Peyer's patch (tissue), 4 donors: ENCODE measurements around the gene ST8SIA5. TPM values are rescaled to one million over a fixed set of nuclear protein-coding genes. Genes with fewer than 3 reads are reported as not detected.

Experiments used
- DNase-seq, 3 donors: peaks; one replicate each; pipeline ENCODE4 v3.0.0-alpha.2; 2017 to 2019
- H3K27ac ChIP-seq, 4 donors: fragments of 200-600 bp; sonication (generic); one replicate each; pipeline ENCODE4 v1.5.1; 2016 to 2019
- H3K27me3 ChIP-seq, 2 donors: fragments of 200-600 bp; sonication (generic); one replicate each; pipeline ENCODE4 v1.5.1; 2019
- H3K36me3 ChIP-seq, 3 donors: fragments of 200-600 bp; sonication (generic); one replicate each; pipeline ENCODE4 v1.5.1; 2016 to 2019
- H3K4me1 ChIP-seq, 4 donors: fragments of 200-600 bp; sonication (generic); one replicate each; pipeline ENCODE4 v1.5.1; 2016 to 2019
- H3K4me3 ChIP-seq, 4 donors: fragments of 200-600 bp; sonication (generic); 1 replicate in 3 of 4; 2 replicates in 1 of 4; pipeline ENCODE4 v1.5.1; 2016 to 2019; ENCODE audit warnings: mild to moderate bottlenecking in 1 of 4
- H3K9me3 ChIP-seq, 4 donors: fragments of 200-600 bp; sonication (generic); one replicate each; pipeline ENCODE4 v1.5.1; 2016 to 2019; ENCODE audit warnings: mild to moderate bottlenecking in 1 of 4
- CTCF ChIP-seq, 6 experiments: fragments of 450-650 bp in 4 of 6; fragments of 200-600 bp in 2 of 6; sonication (generic) in 1 of 6; IDR thresholded peaks; one replicate each; pipeline ENCODE4 v1.5.1; 2017 to 2019; ENCODE audit warnings: antibody characterized with exemption in 6 of 6, mild to moderate bottlenecking in 3 of 6, moderate library complexity in 1 of 6
- POLR2A ChIP-seq, 2 donors: fragments of 450-650 bp; IDR thresholded peaks; one replicate each; pipeline ENCODE4 v1.5.1; 2017; ENCODE audit warnings: antibody characterized with exemption in 2 of 2, mild to moderate bottlenecking in 2 of 2, moderate library complexity in 2 of 2
- total RNA-seq, 4 donors: library from RNA; depleted of rRNA; stranded (reverse); fragments of >200 nt; gene quantifications; one replicate each; pipeline ENCODE4 v1.1.0, GENCODE V29; 2016

Gene ST8SIA5
- total RNA-seq, 4 donors from 2014 or later = under 0.01 to 0.09 TPM; not detected in 2

GRCh38 chr18:46663539-46663938, 93.3 kb downstream of the ST8SIA5 start:
- Histone ChIP-seq H3K4me3 (no peak overlapping the region), H3K27me3 (no peaks in the 10 kb centered on the region), H3K4me1 (no peaks in the 10 kb centered on the region), H3K36me3 (no peaks in the 10 kb centered on the region), H3K9me3 (no peaks in the 10 kb centered on the region), H3K27ac (no peak overlapping the region)
- no peak for TF ChIP-seq CTCF (IDR thresholded peaks at IDR 0.05)
- no peak for TF ChIP-seq POLR2A (IDR thresholded peaks at IDR 0.05)
- no peak for DNase-seq

GRCh38 chr18:46660957-46661749, 95.7 kb downstream of the ST8SIA5 start:
- H3K4me3 ChIP-seq = no peak overlapping the region
- H3K4me1 ChIP-seq = no peaks in the 10 kb centered on the region
- H3K9me3 ChIP-seq = no peaks in the 10 kb centered on the region
- H3K27ac ChIP-seq = no peak overlapping the region
- DNase-seq = no peak
- no peaks in the 10 kb centered on the region for H3K36me3 ChIP-seq
- H3K27me3 ChIP-seq = no peaks in the 10 kb centered on the region
- no peak for TF ChIP-seq POLR2A (IDR thresholded peaks at IDR 0.05)
- no peak for TF ChIP-seq CTCF (IDR thresholded peaks at IDR 0.05)

- no peak for DNase-seq
- Histone ChIP-seq H3K4me3 (no peak overlapping the region), H3K27ac (no peak overlapping the region), H3K4me1 (no peaks in the 10 kb centered on the region), H3K9me3 (no peaks in the 10 kb centered on the region), H3K36me3 (no peaks in the 10 kb centered on the region), H3K27me3 (no peaks in the 10 kb centered on the region)
- TF ChIP-seq CTCF (IDR thresholded peaks at IDR 0.05) = no peak
- no peak for TF ChIP-seq POLR2A (IDR thresholded peaks at IDR 0.05)
Observed at GRCh38 chr18:46659484-46659883, 97.4 kb downstream of the ST8SIA5 start.

GRCh38 chr18:46657115-46657955, 99.5 kb downstream of the ST8SIA5 start, which contains the start of gene LOXHD1:
LOXHD1 (minus strand) TSS chr18:46657220; CDS start chr18:46657033, 187 bp downstream.
- no peak for TF ChIP-seq POLR2A (IDR thresholded peaks at IDR 0.05)
- no peak for TF ChIP-seq CTCF (IDR thresholded peaks at IDR 0.05)
- H3K9me3 ChIP-seq = no peaks in the 10 kb centered on the region
- H3K27ac ChIP-seq = no peak within 1 kb of the TSS
- no peak for DNase-seq
- no peaks in the 10 kb centered on the region for H3K4me1 ChIP-seq
- H3K27me3 ChIP-seq = no peaks in the 10 kb centered on the region
- no peak within 1 kb of the TSS for H3K4me3 ChIP-seq
- H3K36me3 ChIP-seq = no peaks in the 10 kb centered on the region

GRCh38 chr18:46656326-46657114, 100.3 kb downstream of the ST8SIA5 start:
- Histone ChIP-seq H3K9me3 (no peaks in the 10 kb centered on the region), H3K27ac (no peak overlapping the region), H3K4me1 (no peaks in the 10 kb centered on the region), H3K4me3 (no peak overlapping the region), H3K27me3 (no peaks in the 10 kb centered on the region), H3K36me3 (no peaks in the 10 kb centered on the region)
- no peak for DNase-seq
- no peak for TF ChIP-seq CTCF (IDR thresholded peaks at IDR 0.05)
- TF ChIP-seq POLR2A (IDR thresholded peaks at IDR 0.05) = no peak
